Measurements from ENCODE around the gene ACACB. TPM values are rescaled to one million over a fixed set of nuclear protein-coding genes. Genes with fewer than 3 reads are reported as not detected.
A peak's percentile ranks its signal among the peaks of the same experiment; 100 is the strongest.
"Not testable (repeated sequence)": the region's sequence is repeated elsewhere in the genome, so short reads cannot be mapped to it uniquely, and the experiment has no call there.

Gene ACACB
- total RNA-seq, 4 donors from 2014 or later, result 5.9 to 48.4 (median 27.3) TPM

DNA sequence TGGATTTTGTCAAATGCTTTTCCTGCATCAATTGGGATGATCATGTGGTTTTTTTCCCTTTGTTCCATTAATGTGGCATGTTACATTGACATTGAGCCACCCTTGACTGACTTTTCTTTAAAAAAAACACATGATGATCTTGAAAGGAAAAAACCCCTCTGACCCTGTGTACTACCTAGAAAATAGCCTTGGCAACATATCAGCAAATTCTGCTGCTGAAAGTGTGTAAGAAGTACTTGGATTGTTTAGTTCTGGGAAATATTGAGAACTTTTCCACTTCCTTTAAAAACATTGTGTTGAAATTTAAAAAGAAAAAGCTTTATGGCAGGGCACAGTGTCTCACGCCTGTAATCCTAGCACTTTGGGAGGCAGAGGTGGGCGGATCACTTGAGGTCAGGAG lies 20.7 kb downstream of the ACACB start:
- Histone ChIP-seq H3K4me1 (peaks cover 0 to 21% (median 11%) of the 10 kb centered on the region in 3 donors), H3K4me3 (no peak overlapping the region), H3K27ac (peak overlapping the region in 3 of 4 donors; percentile 38 to 71 (median 70)), H3K9me3 (no peaks in the 10 kb centered on the region), H3K27me3 (no peaks in the 10 kb centered on the region), H3K36me3 (no peaks in the 10 kb centered on the region)
- WGBS, 2 donors, result 72 to 89% methylated on average over 2 of the region's 2 CpGs
- no peak for DNase-seq
- TF ChIP-seq POLR2A (IDR thresholded peaks at IDR 0.05), result no peak
- TF ChIP-seq CTCF (IDR thresholded peaks at IDR 0.05), result no peak
- intact Hi-C loops (cut with DNase I), result no loop called here

DNA sequence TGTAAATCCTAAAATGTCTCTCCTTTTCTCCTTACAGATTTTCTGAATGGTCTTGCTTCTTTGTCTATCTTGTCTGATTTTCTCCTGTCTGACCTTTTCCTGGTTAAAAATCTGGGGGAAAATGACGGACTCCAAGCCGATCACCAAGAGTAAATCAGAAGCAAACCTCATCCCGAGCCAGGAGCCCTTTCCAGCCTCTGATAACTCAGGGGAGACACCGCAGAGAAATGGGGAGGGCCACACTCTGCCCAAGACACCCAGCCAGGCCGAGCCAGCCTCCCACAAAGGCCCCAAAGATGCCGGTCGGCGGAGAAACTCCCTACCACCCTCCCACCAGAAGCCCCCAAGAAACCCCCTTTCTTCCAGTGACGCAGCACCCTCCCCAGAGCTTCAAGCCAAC lies 23.0 kb downstream of the ACACB start:
- Histone ChIP-seq H3K27ac (peak overlapping the region in 1 of 4 donors; percentile 16), H3K4me3 (no peak overlapping the region), H3K27me3 (no peaks in the 10 kb centered on the region), H3K36me3 (no peaks in the 10 kb centered on the region), H3K4me1 (peaks cover 0 to 33% (median 10%) of the 10 kb centered on the region in 3 donors), H3K9me3 (no peaks in the 10 kb centered on the region)
- TF ChIP-seq CTCF (IDR thresholded peaks at IDR 0.05) (no peak), POLR2A (IDR thresholded peaks at IDR 0.05) (no peak)
- no peak for DNase-seq
- 90 to 100% methylated on average over 3 to 7 of the region's 9 CpGs for WGBS, 2 donors
- intact Hi-C loops (cut with DNase I), result no loop called here

GRCh38 chr12:109139791-109140190 lies 23.4 kb downstream of the ACACB start:
- Histone ChIP-seq H3K27me3 (no peaks in the 10 kb centered on the region), H3K4me3 (no peak overlapping the region), H3K9me3 (no peaks in the 10 kb centered on the region), H3K27ac (no peak overlapping the region), H3K4me1 (peaks cover 0 to 28% (median 10%) of the 10 kb centered on the region in 3 donors), H3K36me3 (no peaks in the 10 kb centered on the region)
- intact Hi-C loops (cut with DNase I), result no loop called here
- TF ChIP-seq POLR2A (IDR thresholded peaks at IDR 0.05) (no peak), CTCF (IDR thresholded peaks at IDR 0.05) (no peak)
- no peak for DNase-seq
- 88% methylated on average over 6 of the region's 7 CpGs; no CpG with 5 or more reads in 1 of the 2 donors for WGBS, 2 donors

DNA sequence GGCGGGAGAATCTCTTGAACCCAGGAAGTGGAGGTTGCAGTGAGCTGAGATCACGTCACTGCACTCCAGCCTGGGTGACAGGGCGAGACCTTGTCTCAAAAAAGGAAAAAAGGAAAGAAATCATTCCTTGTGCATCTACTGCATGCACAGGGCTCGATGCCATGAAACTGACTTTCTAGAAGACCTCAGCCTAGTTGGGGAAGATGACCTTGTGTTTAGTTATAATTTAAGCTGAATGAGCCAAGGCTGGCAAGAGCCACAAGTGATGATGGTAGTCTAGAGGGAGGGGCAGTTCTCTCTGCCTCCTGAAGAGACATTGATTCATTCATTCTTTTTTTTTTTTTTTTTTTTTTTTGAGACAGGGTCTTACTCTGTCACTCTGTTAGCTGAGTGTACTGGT lies 24.2 kb downstream of the ACACB start:
- Histone ChIP-seq H3K27me3 (no peaks in the 10 kb centered on the region), H3K4me1 (peaks cover 0 to 32% (median 10%) of the 10 kb centered on the region in 3 donors), H3K9me3 (no peaks in the 10 kb centered on the region), H3K4me3 (no peak overlapping the region), H3K36me3 (no peaks in the 10 kb centered on the region), H3K27ac (no peak overlapping the region)
- intact Hi-C loops (cut with DNase I), result no loop called here
- no peak for DNase-seq
- WGBS, 2 donors, result 78 to 92% methylated on average over 1 to 4 of the region's 4 CpGs
- TF ChIP-seq POLR2A (IDR thresholded peaks at IDR 0.05), result no peak
- TF ChIP-seq CTCF (IDR thresholded peaks at IDR 0.05), result no peak

DNA sequence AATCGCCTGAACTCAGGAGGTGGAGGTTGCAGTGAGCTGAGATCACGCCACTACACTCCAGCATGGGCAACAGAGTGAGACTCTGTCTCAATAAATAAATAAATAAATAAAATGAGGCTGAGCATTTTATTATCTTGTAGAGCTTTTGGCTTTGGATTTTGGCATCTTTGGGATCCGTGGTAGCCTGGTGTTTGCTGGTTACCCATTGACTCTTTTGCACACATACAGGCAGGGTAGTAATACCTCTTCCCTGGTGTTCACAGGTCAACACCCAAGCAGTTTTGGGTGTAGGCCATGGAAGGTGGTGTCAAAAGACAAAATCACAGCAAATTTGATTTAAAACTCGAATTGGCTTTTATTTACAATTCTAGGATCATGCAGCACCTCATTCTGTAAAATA lies 27.8 kb downstream of the ACACB start:
- Histone ChIP-seq H3K36me3 (no peaks in the 10 kb centered on the region), H3K4me1 (peaks cover 0 to 56% (median 23%) of the 10 kb centered on the region in 3 donors), H3K4me3 (no peak overlapping the region), H3K27ac (no peak overlapping the region), H3K9me3 (no peaks in the 10 kb centered on the region), H3K27me3 (no peaks in the 10 kb centered on the region)
- TF ChIP-seq POLR2A (IDR thresholded peaks at IDR 0.05), result no peak
- TF ChIP-seq CTCF (IDR thresholded peaks at IDR 0.05), result no peak
- 52 to 54% methylated on average over 4 of the region's 4 CpGs for whole genome bisulfite sequencing, 2 donors
- DNase-seq, result no peak
- intact Hi-C loops (cut with DNase I), result no loop called here

GRCh38 chr12:109147126-109147525 lies 30.7 kb downstream of the ACACB start:
- 88% methylated on average over 1 of the region's 1 CpG; no CpG with 5 or more reads in 1 of the 2 donors for WGBS, 2 donors
- H3K9me3 ChIP-seq; H3K27me3 ChIP-seq; H3K36me3 ChIP-seq; H3K4me3 ChIP-seq; intact Hi-C loops (cut with DNase I); DNase-seq: not testable (repeated sequence)
- Histone ChIP-seq H3K4me1 (peaks cover 0 to 57% (median 24%) of the 10 kb centered on the region in 3 donors), H3K27ac (peak overlapping the region in 2 of 4 donors; percentile 42 to 55)

Data from esophagus squamous epithelium (tissue), 5 donors.